WI38 (cell line): ENCODE results near the gene EDNRA.
A peak's percentile ranks its signal among the peaks of the same experiment; 100 is the strongest.

Experiments
- H3K4me3 ChIP-seq: 2 replicates; pipeline ENCODE4 v1.5.1; 2011; ENCODE audit warnings: low read depth, mild to moderate bottlenecking, control low read depth, low read length
- TF ChIP-seq, protein P1 (sequence below): IDR thresholded peaks from 2 replicates; pipeline ENCODE4 v1.5.1; 2012; ENCODE audit warnings: low read depth, mild to moderate bottlenecking, control low read depth, low read length

Gene EDNRA

DNA sequence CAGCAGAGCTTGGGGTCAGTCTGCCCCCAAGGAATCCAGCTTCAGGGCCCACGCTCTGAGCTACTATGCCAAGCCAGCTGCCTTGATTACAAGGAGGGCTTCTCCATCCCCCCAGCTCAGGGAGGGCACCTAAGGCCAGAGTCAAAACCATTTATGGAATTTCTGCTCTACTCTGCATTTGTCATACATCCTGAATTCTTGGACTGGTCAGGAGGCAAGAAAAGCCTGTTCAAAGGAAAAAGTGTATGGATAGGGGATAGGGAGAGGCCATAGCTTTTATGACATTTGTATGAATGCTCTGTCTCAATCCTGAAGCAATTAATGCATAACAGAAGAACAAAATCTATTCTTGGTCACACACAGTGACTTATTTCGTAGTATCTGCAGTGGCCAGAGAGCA, 32.2 kb downstream of the EDNRA start:
- no peak overlapping the region for H3K4me3 ChIP-seq
- TF ChIP-seq, protein P1, sequence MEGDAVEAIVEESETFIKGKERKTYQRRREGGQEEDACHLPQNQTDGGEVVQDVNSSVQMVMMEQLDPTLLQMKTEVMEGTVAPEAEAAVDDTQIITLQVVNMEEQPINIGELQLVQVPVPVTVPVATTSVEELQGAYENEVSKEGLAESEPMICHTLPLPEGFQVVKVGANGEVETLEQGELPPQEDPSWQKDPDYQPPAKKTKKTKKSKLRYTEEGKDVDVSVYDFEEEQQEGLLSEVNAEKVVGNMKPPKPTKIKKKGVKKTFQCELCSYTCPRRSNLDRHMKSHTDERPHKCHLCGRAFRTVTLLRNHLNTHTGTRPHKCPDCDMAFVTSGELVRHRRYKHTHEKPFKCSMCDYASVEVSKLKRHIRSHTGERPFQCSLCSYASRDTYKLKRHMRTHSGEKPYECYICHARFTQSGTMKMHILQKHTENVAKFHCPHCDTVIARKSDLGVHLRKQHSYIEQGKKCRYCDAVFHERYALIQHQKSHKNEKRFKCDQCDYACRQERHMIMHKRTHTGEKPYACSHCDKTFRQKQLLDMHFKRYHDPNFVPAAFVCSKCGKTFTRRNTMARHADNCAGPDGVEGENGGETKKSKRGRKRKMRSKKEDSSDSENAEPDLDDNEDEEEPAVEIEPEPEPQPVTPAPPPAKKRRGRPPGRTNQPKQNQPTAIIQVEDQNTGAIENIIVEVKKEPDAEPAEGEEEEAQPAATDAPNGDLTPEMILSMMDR = no peak

DNA sequence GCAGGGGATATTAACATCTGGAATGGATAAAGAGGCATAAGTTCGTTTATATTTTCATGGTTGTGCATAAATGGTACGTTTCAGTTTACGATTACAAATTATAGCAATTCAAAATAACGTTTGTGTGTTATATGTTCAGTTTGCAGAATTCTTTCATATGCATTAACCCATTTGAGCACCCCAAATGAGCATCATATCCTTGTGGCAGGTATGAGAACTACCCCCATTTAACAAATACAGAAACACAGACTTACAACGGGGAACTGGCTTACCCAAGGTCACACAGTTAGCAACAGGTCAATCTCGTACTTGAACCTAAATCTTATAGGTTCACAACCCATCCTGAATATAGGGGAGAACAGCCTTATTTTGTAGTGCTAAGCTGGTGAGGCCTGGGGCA, 33.1 kb downstream of the EDNRA start:
- H3K4me3 ChIP-seq = no peak overlapping the region
- TF ChIP-seq, protein P1 = no peak

DNA sequence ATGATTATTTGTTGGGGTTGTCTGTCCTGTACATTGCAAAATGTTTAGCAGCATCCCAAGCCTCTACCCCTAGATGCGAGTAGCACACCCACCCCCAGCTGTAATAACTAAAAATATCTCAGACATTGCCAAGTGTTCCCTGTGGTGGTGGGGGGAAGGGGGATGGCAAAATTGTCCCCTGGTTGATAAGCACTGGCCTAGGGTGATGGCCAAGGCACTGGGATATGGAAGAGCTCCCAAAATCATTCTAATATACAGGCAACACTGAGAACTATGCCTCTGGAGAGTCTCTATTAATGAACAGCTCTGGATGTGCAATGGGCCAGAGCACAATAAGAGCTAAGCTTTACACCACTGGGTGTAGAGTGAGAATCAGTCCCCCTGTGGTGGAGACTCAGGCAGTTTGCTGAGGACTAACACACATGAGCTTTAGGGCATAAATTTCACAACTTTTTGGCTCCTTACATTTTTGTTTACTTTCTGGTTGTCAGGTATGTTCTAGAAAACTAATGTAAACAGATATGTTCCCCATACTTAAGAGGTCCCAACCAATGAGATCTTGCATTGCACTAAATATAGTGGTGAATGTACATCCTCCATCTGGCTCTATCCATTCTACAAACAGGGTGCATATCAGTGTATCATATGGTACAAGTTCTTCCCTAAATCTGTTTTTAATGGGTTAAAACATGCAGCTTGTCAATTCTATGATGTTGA, 34.5 kb downstream of the EDNRA start:
- no peak overlapping the region for H3K4me3 ChIP-seq
- TF ChIP-seq, protein P1 = no peak

DNA sequence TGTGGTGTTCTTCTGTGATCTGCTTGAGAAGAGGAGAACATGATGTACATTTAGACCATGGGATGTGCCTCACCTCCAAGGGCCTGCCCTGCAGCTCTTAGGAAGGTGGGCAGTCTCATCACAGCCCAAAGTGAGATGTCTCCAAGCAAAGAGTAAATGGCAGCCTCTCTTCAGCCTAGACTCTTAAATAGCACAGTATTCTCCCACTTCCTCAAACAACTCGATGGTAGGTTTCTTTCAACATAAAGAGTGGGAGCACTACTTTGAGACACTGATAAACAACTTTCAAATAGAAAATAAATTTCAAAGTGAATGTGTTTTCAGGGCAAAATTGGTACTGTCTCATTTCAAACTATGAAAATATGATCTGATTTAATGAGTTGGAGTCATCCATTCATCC, 35.2 kb downstream of the EDNRA start:
- TF ChIP-seq, protein P1 = no peak
- no peak overlapping the region for H3K4me3 ChIP-seq

DNA sequence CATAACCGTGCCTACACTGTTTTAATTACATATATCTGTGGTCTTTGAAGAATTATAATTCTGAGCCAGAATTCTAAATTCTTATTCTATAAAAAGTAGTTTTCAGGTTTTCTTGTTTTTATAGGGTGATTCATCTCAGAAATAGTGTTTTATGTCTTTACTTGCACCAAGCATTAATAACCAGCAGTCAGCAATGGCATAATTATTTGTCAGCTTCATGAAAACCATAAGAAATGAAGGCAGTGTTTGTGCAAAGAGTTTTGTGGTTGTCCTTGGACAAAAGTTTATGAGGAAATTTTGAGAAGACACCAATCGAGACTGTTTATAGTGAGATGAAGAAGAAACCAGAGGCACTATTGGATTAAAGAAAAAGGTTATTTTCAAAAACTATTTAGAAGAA, 37.2 kb downstream of the EDNRA start:
- H3K4me3 ChIP-seq = no peak overlapping the region
- TF ChIP-seq, protein P1 = no peak

DNA sequence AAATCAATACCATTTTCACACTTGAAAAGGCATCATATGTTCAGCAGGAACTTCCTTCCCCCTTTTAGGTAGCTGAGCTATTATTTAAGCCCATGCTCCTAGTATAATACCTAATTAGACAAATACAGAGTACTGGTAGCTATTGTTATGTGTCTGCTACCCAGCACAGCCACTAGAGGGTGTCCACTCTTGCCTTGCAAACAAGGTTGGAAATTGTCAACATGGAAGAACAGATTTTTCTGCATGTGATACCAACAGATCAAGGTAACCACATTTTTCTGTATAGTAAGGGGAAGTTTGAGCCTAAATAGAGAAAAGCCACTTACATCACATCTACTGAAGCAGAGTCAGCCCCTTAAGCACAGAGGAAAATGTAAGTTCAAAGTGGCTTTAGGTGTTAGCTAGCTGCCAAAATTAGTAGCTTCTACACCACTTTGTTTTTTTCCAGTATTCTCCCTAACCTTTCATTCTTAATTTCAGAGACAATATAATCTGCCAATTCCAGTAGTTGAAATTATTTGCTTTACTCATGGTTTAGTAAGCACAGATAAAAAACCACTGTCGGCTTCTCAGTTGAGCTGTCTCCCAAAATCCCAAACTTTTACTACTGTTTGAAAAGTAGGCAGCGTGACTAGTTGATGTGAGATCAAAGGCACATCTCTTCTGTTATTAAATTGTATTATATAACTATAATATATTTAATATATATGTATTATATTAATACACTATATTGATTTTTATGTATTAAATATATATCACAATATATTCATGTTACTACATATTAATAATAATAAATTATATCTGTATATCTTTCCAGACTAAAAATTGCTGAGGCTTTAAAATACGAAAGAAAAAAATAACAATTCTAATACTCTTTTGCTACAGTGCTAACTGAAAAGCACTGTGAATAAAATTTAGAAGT, 38.2 kb downstream of the EDNRA start:
- TF ChIP-seq, protein P1 = peak; percentile 93
- no peak overlapping the region for H3K4me3 ChIP-seq

DNA sequence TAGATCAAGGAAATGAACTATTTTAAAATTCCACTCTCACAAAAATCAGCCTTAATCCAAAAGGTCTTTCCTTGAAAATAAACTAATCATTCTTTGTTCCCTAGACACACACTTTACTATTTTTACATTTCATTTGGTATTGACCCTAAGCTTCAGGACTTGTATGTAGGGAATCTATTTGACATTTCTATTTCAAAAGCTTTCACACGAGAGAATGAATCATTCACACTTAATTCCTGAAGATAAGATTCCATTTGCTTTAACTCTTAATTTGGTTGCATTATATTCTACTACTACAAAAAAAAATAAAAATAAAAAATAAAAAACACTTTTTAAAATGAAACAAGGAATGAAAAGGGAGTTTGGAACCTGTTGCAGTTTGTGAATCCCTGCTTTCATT, 43.7 kb downstream of the EDNRA start:
- TF ChIP-seq, protein P1 = no peak
- H3K4me3 ChIP-seq = no peak overlapping the region
